NK-92 treated with Interleukin-12 subunit alpha and Interleukin-12 subunit beta, amount 100 ng/mL, for 24 hours (cell line): ENCODE results near the gene SLC9A1.
A peak's percentile ranks its signal among the peaks of the same experiment; 100 is the strongest.

ENCODE experiments used
- DNase-seq: peaks from one replicate; lab custom pipeline; 2025; lab: John Stamatoyannopoulos, UW

Gene SLC9A1

DNA sequence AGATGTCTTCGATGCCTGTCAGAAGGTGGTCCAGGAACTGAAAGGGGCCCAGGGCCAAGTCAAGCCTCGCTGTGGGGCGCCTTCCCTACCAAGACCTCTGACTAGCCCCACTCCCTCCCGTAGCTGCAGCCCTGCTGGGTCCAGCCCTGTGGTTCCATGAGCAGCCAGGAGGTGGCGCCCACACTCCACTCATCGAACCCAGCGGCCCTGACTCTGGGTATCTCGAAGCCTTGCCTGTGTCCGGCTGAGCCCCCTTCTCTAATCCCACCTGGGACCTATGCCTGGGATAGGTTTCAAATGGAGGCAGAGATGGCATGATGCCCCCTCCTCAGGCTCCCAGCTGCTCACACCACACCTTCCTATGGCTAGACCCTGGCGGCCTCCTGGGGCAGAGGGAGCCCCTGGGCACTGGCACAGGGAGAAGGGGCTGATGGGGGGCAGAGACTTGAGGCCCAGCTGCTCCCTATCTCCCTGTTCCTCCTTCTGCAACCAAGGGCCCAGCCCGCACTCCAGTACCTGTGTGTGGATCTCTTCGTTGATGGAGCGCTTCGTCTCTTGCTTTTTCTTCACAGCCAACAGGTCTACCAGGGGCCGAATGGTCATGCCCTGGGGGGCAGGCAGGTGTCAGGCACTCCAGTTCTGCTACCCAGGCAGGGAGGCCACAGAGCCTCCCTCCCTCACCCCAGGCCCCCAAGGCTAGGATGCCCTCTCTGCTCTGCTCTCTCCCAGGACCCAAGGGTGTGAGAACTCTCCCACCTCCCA, 52.0 kb downstream of the SLC9A1 start:
- peak; percentile 31 for DNase-seq

DNA sequence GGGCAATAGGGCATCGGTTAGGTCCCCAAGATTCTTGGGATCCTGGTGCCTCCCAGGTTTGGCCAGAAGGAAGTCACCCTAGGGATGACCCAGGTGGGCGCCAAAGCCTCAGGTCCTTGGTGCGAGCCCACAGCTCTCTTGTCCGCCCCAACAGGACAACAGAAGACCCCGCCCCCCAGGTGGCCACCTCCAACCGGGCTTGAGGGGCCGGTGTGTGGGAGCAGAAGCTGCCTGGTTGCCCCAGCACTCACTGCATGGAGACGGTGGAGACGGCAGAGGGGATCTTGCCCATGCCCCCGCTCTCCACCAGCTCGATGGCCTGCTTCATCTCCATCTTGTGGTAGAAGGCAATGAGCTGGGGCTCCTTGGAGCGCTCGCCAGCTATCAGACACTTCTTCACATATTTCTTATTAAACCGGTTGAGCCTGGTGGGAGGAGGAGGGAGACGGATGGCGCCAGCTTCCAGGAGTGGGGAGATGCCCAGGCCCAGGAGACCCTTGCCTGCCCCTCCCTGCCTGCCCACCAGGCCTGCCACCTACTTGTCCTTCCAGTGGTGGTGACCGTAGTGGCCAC, 52.7 kb downstream of the SLC9A1 start:
- no peak for DNase-seq

DNA sequence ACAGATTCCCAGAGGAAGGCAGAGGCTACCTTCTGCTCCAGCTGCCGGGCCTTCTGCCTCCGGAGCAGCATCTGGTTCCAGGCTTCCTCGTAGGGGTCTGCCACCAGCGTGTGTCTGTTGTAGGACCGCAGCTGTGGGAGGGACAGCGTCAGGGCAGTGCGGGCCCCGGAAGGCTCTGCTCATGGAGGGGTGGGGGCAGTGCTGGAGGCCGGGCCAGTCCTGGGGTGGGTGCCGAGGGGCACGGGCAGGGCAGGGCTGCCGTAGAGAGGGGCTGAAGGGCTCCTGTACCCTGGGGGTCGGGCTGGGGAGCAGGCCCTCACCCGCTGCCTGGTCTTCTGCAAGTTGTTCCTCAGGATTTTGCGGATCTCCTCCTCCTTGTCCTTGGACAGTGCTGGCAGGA, 53.2 kb downstream of the SLC9A1 start:
- no peak for DNase-seq

DNA sequence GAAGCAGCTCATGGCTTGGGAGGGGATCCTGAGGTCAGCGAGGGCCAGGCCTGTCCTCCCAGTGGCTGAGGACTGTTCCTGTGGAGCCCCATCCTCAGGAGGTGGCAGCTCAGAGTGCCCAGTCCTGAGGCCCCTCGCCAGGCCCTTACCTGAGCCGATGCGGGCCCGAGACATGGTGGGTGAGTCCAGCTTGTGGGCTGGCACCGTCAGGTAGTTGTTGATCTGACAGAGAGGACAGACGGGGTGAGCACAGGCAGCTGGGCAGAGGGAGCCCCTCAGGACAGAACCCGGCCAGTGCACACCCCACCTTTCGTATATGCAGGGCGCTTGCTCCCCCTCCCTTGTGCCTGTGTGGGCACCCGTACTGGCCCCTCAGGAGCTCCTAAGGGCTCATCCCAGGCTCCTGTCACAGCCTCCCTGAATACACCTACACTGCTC, 53.9 kb downstream of the SLC9A1 start:
- no peak for DNase-seq

DNA sequence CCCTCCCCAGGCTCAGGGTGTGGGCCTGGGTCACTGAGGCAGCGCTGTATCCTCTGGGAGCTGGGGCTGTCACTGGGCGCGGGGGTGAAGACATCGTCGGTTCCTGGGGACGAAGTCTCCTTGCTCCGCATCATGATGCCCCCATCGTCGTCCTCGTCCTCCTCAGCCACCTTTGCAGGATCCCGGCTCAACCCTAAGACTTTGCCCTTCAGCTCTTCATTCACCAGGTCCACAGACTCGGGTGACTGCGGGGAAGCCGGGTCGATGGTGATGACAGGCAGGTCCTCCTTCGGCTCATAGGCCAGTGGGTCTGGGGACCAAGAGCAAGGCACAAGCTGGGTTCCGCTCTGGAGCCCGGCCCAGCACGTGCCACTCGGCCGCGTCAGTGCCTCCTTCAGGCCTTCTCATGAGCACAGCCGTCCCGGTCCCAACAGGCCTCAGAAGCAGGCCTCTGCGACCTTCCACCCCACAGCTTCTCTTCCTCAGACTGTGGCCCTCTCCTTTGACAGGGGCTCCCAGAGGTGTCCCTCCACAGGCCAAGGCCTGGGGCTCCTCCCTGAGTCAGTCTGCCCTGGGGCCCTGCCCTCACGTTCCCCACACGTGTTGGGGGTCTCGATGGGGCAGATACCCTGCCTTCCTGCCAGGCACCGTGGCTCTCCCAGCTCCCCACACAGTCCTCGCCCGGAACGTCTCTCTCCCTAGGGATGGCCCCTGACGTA, 54.4 kb downstream of the SLC9A1 start:
- no peak for DNase-seq

DNA sequence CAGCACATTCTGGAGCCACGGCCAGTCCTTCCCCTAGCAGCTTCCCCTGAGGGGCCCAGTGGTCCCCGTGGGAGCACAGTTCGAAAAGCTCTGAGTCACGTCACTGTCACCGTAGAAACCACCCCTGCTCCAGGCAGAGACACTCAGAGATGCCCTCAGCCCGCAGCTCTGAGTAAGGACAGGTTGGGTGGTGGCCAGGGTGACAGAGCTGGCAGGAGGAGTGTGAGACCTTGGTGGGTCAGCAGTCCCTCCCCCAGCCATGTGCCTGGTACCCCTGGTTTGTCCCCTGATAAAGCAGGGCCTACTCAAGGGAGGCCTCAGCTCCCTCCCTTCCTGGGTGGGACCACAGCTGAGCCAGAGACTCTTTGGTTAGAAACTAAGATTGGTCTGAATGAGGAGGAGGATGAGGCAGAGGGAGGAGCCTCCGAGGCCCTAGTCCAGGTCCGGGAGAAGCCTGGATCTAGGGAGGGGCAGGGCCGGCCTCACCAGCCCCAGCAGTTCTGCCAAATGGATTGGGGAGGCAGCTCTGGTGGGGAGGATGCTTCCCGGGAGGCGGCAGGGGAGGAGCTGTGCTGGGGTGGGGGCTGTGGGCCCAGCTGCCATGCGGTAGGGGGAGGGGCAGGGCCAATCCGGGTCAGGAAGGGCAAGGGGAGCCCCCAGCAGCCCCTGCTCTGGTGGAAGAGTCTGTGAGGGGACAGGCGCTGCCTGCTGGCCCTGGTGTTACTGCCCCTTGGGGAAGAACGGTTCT, 55.2 kb downstream of the SLC9A1 start:
- no peak for DNase-seq

DNA sequence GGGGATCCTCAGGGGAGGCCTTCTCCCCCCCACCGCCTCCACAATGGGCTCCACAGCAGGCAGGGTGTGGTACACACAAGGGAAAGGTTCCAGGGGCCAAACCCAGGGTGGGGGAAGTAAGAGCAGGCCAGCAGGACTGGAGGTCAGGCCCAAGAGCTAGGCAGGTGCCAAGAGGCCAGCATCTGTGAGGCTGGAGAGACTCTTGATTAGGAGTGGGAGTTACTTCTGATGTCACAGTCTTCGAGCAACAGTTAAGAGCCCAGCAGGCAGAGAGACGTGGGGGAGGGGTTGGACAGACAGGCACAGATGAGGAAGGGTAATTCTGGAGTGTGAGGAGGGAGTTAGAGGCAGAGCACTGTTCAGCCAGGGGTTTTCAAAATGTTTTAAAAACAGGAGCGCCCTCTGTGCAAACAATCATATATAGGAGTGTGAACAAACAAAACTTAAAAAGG, 55.8 kb downstream of the SLC9A1 start:
- no peak for DNase-seq

DNA sequence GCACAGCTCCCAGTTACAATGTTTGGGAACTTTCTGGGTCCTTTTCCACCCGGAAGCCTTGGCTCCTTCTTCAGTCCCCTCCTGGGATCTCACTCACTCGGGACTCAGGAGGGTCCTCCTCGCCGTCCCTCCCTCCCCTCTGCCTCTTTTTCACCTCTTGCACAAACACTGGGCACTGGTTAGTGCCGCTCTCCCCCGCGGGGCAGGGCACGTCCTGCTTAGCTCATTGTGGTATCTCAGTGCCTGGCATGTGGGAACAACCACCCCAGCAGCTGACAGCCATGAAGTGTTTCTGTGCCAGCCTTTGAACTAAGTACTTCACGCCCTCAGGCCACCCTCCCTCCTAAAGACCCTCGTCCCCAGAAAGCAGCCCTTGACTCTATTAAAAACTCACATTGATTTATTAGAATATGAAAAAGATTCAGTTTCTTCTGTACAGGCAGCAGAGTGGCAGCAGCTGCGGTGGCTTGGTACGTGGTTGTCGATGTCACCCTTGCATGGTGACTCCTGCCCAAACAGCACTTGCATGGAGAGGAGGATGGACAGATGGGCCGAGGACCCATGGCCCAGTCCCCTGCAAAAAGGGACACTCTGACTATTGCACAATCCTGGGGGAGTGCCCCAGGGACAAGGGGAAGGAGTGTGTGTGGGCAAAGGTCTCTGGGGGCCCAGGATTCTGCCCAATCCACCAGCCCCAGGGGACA, 56.3 kb downstream of the SLC9A1 start:
- no peak for DNase-seq

DNA sequence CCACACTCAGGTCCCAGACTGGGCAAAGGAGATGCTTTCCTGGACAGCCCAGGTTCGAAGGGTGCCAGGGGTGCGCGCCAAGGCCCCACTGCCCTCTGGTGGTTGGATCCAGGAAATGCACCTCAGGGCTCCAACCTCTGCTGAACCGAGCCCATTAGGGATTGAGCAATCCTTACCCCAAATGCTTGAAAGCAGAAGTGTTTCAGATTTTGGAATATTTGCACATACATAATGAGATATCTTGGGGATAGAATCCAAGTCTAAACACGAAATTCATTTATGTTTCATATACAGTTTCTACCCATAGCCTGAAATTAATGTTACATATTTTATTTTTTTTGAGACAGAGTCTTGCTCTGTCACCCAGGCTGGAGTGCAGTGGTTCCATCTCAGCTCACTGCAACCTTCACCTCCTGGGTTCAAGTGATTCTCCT, 57.4 kb downstream of the SLC9A1 start:
- peak; percentile 51 for DNase-seq

DNA sequence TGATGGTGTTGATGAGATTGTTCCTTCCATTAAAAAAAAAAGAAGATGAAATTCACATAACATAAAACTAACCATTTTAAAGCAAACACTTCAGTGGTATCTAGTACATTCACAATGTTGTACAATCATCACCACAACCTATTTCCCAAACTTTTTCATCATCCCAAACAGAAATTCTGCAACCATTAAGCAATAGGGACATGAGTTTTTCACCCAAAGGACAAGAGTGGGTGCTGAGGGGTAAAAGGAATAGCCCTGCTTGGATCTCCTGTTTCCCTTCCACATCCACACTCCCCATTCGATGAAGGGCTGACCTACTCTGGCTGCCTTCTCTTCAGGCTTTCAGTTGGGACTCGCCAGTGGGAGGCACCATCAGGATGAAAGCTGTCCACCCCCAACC, 59.3 kb downstream of the SLC9A1 start:
- no peak for DNase-seq

DNA sequence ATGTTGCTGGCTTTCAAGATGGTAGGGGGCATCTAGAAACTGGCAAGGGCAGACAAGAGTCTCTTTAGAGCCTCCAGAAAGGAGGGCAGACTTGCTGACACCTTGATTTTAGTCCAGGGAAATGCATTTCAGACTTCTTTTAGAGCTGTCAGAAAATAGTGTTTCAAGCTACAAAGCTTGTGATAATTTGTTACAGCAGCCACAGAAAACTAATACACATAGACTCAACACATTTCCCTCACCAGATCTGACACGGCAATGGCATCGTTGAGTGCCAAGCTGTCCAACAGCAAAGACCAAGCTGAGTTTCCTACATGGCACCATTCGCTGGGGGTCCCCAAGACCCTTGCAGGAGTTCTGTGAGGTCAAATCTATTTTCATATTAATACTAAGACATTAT, 62.0 kb downstream of the SLC9A1 start:
- no peak for DNase-seq

DNA sequence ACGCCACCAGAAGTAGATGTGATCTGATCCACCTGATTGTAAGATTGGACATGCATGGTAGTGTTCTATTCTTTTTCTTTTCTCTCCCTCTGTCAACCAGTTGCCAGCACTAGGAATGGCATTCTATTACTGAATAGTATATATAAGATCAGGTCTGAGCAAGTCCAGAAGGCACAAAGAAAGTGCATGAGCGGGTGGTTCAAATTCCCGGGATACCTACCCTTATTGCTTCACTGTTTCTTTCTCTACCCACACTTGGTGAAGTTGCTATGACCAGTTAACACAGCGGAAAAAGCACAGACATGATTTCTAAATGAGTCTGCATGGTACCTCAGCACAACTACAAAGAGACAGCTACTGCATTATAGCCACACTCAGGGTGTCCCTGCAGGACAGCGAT, 64.0 kb downstream of the SLC9A1 start:
- no peak for DNase-seq

DNA sequence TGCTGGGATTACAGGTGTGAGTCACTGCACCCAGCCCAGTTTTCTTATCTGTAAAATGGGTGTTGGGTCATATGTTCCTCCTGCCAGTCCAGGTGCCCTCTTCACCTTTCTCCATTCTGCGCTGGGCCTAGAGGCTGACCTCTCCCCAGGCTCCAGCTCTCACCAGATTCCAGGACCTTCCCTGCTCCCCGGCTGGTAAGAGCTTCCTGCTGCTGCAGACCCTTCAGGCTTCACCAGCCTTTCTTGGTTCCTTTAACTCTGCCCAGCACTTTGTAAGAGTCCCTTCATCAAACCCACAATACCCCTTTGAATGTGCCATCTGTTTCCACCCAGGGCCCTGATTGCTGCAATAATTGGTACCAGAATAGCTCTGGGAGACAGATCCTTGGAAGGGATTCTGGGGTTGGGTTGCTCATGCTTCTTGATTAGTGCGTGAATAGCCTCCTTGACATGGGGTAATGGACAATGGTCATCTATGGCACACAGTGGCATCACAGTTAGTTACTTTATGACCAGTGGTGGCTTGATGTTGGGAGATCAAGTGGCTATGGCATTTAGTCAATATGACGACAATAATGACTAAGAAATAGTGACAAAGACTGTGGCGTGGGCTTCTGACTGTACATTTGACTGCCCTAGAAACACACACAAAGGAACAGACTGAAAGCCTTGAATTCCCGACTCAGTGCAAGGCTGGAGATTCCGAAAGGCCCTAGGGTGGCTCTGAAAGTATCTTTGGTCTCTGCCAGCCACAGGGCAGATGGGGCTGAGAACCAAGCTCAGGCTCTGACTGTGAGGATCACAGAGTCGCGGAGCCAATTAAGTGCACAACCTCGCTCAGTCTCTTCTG, 67.3 kb downstream of the SLC9A1 start:
- DNase-seq, result no peak

DNA sequence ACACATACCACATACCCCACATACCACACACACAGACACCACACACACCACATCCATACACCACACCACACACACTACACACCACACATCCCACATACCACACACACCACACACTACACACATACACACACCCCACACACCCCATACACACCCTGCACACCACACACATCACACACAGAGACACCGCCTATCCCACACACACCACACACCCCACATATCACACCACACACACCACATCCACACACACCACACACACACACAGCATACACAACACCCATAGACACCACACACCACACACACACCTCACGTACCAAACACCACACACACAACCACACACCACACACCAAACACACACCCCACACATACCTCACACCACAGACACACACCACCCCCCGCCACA, 68.3 kb downstream of the SLC9A1 start:
- DNase-seq, result no peak

DNA sequence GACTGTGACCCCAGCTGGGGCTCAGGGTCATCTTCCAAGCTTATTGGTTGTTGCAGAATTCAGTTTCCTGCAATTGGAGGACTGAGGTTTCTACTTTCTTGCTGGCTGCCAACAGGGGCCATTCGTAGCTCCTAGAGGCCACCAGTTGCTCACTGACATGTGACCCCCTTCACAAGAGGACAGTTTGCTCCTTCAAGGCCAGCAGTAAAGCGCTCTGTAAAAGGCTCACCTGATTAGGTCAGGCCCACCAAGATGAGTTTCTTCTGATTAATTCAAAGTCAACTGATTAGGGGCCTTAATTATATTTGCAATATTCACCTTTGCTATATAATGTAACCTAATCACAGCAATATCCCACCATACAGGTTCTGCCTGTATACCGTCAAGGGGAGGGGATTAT, 68.9 kb downstream of the SLC9A1 start:
- no peak for DNase-seq

DNA sequence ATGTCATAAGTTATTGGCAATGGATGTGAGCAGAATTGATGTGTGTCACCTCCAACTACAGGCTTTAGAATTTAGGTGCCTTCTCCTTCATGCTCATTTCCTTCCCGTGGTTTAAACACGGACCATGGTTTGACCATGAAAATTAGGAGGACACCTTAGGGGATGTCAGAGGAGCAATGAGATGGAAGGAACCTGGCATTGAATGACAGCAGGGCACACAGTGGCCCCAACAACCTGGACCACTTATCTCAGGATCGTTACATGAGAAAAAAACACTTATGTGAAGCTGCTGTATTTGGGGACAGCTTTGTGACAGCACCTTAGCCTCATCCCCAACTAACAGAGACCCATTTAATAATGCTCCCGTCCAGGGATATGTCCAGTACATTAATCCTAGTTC, 70.8 kb downstream of the SLC9A1 start:
- no peak for DNase-seq

DNA sequence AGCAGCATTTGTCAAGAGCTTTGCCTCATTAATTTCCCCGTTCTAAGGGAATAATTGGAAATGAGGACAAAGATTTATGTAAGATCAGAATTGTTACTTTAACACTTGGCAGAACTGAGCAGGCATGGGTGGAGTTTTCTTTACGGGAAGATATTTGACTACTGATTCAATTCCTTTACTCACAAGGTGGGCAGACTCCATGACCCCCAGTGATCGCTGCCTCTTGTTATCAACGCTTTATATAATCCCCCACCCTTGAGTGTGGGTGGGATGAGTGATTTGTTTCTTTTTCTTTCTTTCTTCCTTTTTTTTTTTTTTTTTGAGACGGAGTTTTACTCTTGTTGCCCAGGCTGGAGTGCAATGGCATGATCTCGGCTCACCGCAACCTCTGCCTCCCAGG, 77.0 kb downstream of the SLC9A1 start:
- no peak for DNase-seq

DNA sequence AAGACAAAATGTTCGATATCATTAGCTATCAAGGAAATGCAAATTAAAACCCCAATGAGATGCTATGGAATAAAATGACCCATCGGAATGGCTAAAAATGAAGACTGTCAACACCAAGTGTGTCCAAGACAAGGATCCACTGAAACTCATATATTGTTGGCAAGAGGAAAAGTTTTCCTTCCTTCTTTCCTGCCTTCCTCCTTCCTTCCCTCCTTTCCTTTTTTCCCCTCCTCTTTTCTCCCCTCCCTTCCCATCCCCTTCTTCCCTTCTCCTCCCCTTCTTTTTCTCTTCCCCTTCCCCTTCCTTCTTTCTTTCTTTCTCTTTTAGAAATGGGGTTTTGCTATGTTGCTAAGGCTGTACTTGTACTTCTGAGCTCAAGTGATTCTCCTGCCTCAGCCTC, 78.1 kb downstream of the SLC9A1 start:
- DNase-seq, result no peak

DNA sequence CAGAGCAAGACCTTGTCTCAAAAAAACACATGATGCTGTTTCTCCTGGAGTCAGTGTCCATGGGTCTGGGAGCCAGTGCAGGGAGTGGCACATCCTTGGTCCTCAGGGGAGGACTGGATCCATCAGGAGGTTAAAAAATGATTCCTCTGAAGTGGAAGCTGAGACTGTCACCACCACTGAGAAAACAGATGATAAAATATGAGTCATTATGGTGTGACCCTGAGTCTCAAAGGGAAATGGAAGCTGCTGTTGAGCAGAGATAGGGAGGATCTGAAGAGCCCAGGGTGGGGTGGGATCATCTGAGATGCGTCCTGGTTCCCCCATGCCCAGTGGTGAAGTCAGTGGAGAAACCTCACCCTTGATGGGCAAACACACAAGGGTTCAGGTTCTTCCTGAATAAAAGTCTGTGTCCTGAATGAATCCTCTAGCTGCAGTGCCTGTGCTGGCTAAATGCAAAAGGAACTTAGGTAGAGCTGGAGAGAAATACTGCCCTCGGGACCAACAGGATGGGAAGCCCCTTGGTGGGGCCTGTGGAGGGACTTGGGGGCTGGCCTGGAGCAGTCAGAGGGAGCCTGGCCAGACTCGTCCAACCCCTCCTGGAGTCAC, 80.6 kb downstream of the SLC9A1 start:
- no peak for DNase-seq

DNA sequence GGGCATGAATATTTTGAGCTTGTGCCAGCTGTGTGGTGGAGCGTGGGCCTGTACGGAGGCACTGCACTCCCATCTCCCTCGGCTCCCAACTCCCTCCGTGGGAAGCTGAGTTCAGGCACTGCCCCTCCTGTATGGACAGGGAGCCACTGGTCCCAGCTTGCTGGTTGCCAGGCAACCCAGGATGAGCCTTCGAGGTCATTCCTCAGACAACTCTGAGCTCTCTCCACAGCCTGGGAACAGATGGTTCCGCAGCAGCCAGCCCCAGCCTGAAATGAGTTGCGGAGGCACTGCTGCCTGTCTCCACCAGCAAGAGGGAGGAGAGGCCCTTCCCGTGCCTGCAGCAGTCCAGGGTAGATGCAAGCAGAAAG, 83.9 kb downstream of the SLC9A1 start:
- no peak for DNase-seq
